Measurements from ENCODE around the gene NLRP1. TPM values are rescaled to one million over a fixed set of nuclear protein-coding genes. Genes with fewer than 3 reads are reported as not detected.

Gene NLRP1
- polyA plus RNA-seq, 1 experiment, result 73.2 TPM

- TF ChIP-seq, protein P1, sequence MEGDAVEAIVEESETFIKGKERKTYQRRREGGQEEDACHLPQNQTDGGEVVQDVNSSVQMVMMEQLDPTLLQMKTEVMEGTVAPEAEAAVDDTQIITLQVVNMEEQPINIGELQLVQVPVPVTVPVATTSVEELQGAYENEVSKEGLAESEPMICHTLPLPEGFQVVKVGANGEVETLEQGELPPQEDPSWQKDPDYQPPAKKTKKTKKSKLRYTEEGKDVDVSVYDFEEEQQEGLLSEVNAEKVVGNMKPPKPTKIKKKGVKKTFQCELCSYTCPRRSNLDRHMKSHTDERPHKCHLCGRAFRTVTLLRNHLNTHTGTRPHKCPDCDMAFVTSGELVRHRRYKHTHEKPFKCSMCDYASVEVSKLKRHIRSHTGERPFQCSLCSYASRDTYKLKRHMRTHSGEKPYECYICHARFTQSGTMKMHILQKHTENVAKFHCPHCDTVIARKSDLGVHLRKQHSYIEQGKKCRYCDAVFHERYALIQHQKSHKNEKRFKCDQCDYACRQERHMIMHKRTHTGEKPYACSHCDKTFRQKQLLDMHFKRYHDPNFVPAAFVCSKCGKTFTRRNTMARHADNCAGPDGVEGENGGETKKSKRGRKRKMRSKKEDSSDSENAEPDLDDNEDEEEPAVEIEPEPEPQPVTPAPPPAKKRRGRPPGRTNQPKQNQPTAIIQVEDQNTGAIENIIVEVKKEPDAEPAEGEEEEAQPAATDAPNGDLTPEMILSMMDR (IDR thresholded peaks at IDR 0.05; ENCODE audit: low read depth, low read length), result no peak
- Histone ChIP-seq H3K9me3 (ENCODE audit: control insufficient read depth, insufficient read depth, low read length) (no peaks in the 10 kb centered on the region; the same call in 1 of the 2 replicates), H3K4me3 (ENCODE audit: low read depth, low read length) (no peak overlapping the region), H3K27ac (ENCODE audit: low read depth, low read length) (no peak overlapping the region), H3K27me3 (ENCODE audit: control insufficient read depth, insufficient read depth, low read length) (no peaks in the 10 kb centered on the region)
- POLR2A ChIA-PET, result no interaction called here
- CTCF ChIA-PET, result interaction anchor here (0.7 kb wide), 1 partner anchor 70 kb away, joined by 3 read pairs; no protein-coding TSS in a partner anchor
- DNase-seq (ENCODE audit: low read depth, low spot score), result no peak
Observed at GRCh38 chr17:5558815-5559785, 25.2 kb downstream of the NLRP1 start.

DNA sequence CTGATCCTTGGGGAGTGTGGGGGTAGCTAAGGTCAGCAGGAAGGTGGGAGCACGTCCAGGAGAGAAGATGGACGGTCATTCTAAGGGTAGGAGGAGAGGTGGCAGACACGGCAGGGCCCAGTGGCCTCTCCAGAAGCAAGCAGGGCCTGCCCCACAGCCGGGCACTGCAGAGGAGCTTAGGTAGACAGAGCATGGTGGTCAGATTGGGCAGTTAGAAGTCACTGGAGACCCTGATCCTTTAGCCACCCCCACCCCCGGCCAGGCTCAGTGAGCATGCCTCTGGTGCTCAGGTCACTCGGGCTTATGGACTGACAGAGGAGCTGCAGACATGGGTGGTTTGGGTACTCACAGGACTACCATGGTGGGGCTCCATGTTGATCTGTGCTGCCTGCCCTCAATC is 26.3 kb downstream of the NLRP1 start:
- no peak overlapping the region for H3K4me3 ChIP-seq (ENCODE audit: low read depth, low read length)
- H3K9me3 ChIP-seq (ENCODE audit: control insufficient read depth, insufficient read depth, low read length), result no peaks in the 10 kb centered on the region; the same call in 1 of the 2 replicates
- TF ChIP-seq, protein P1 (IDR thresholded peaks at IDR 0.05; ENCODE audit: low read depth, low read length), result no peak
- ChIA-PET CTCF (no interaction called here), POLR2A (no interaction called here)
- peak overlapping the region; percentile 52 for H3K27ac ChIP-seq (ENCODE audit: low read depth, low read length)
- no peaks in the 10 kb centered on the region for H3K27me3 ChIP-seq (ENCODE audit: control insufficient read depth, insufficient read depth, low read length)
- no peak for DNase-seq (ENCODE audit: low read depth, low spot score)

DNA sequence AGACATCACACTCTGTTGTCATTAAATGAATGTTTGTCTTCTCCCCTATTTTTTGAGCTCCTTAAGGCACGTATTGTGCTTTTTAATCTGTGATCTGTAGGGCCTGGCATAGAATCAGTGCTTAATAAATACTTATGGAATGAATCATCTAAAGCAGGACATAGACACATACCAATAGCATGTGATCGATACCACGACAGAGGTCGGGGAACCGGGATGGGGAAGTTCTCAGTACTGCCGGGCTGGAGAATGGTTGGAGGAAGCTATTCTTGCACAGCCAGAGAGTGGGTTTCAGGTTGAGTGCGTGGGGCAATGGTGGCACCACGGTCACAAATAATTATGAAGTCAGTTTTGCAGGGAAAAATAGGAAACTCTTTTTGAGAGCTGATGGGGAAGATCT is 26.8 kb downstream of the NLRP1 start:
- H3K27ac ChIP-seq (ENCODE audit: low read depth, low read length), result peak overlapping the region; percentile 52
- peak; percentile 7 for DNase-seq (ENCODE audit: low read depth, low spot score)
- ChIA-PET CTCF (no interaction called here), POLR2A (interaction anchor here (0.5 kb wide), 1 partner anchor 1752 kb away, joined by 3 read pairs; no protein-coding TSS in a partner anchor)
- H3K4me3 ChIP-seq (ENCODE audit: low read depth, low read length), result no peak overlapping the region
- H3K27me3 ChIP-seq (ENCODE audit: control insufficient read depth, insufficient read depth, low read length), result no peaks in the 10 kb centered on the region
- TF ChIP-seq, protein P1 (IDR thresholded peaks at IDR 0.05; ENCODE audit: low read depth, low read length), result no peak
- no peaks in the 10 kb centered on the region; the same call in 1 of the 2 replicates for H3K9me3 ChIP-seq (ENCODE audit: control insufficient read depth, insufficient read depth, low read length)

- ChIA-PET CTCF (interaction anchor here (1.6 kb wide), 1 partner anchor 116 kb away, joined by 4 read pairs; no protein-coding TSS in a partner anchor), POLR2A (no interaction called here)
- TF ChIP-seq, protein P1 (IDR thresholded peaks at IDR 0.05; ENCODE audit: low read depth, low read length), result no peak
- Histone ChIP-seq H3K27me3 (ENCODE audit: control insufficient read depth, insufficient read depth, low read length) (no peaks in the 10 kb centered on the region), H3K9me3 (ENCODE audit: control insufficient read depth, insufficient read depth, low read length) (no peaks in the 10 kb centered on the region; the same call in 1 of the 2 replicates), H3K4me3 (ENCODE audit: low read depth, low read length) (no peak overlapping the region), H3K27ac (ENCODE audit: low read depth, low read length) (peak overlapping the region; percentile 33)
- DNase-seq (ENCODE audit: low read depth, low spot score), result peak; percentile 33
Observed at GRCh38 chr17:5555254-5555653, 29.1 kb downstream of the NLRP1 start.

DNA sequence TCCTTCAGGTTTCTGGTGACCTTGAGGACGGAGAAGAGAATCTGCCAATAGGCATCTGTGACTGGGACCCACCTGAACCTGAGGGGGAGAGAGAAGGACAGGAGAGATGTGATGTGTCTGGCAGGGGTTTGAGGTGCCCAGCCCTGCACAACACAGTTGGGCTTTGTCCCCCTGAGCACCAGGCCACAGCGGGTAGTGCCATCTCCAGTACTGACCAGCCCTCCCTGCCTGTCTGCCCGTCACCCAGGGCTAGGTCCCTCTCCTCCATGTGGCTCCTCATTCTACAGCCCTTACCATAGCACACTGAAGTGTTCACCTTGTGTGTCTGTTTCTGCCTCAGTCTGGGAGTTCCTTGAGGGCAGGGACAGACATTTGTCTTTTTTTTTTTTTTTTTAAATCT is 30.8 kb downstream of the NLRP1 start:
- no peak overlapping the region for H3K4me3 ChIP-seq (ENCODE audit: low read depth, low read length)
- TF ChIP-seq, protein P1 (IDR thresholded peaks at IDR 0.05; ENCODE audit: low read depth, low read length), result no peak
- DNase-seq (ENCODE audit: low read depth, low spot score), result no peak
- no peak overlapping the region for H3K27ac ChIP-seq (ENCODE audit: low read depth, low read length)
- H3K27me3 ChIP-seq (ENCODE audit: control insufficient read depth, insufficient read depth, low read length), result no peaks in the 10 kb centered on the region
- ChIA-PET CTCF (interaction anchor here (0.5 kb wide), 1 partner anchor 672 kb away, joined by 3 read pairs; no protein-coding TSS in a partner anchor), POLR2A (no interaction called here)
- H3K9me3 ChIP-seq (ENCODE audit: control insufficient read depth, insufficient read depth, low read length), result no peaks in the 10 kb centered on the region; the same call in 1 of the 2 replicates

All from AG04450 (cell line).